ENCODE measurements around the gene MRPL51.
"Not testable (repeated sequence)": the region's sequence is repeated elsewhere in the genome, so short reads cannot be mapped to it uniquely, and the experiment has no call there.

MRPL51 gene

DNA sequence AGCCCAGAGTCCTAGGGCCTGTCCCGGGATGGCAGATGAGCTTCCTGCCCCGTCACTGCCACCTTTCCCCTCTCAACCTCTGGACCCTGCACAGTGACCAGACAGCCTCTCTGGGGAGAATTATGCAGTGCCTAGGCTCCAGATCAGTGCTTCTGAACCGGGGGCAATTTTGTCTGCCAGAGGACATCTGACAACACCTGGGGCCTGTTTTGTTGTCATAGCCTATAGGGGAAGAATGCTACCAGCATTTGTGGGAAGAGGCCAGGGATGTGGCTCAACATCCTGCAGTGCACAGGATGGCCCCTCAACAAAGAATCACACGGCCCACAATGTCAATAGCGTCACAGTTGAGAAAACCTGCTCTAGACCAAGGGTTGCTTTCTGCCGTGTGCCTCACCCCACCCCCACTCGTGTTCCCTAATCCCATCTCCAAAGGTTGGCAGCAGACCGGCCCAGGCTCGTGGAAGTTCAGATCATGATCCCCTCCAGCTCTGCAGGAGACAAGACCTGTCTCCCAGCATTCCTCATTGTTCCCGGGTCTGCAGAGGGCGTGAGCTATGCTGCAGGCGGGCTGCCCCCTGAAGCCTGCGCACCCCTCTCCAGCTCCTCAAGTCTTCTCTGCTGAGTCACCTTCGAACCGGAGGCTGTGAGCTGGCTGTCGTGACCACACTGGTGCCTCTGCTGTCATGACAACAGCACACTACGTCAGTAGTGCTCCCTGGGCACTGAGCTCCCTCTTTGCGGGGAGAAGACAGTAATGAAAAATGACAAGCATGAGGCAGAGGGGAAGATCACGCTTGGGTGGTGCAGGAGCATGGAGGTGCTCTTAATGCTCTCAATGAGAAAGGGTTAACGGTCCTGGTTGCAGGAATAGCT is 39.2 kb upstream of the MRPL51 start:
- peak; percentile 95 for DNase-seq (ENCODE audit: low read depth)

DNA sequence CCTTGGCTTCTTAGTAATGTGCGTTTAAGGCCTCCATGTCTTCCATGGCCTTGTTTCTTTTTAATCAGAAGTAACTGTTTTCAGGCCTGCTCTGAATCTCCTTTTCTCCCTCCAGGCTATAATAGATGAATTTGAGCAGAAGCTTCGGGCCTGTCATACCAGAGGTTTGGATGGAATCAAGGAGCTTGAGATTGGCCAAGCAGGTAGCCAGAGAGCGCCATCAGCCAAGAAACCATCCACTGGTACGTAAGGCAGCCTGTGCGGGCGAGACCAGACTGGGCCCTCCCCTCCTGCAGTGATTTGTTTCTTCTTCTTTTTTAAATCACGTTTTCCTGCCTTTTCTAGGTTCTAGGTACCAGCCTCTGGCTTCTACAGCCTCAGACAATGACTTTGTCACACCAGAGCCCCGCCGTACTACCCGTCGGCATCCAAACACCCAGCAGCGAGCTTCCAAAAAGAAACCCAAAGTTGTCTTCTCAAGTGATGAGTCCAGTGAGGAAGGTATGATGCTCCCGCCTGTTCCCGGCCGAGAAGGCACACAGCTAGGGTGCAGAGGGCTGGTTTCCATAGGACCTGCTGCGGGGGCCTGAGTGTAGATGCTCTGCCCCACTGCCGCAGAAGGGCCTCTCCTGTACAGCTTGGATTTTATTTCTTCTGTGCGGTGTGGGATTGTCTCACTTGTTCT is 37.7 kb upstream of the MRPL51 start:
- DNase-seq (ENCODE audit: low read depth) = no peak

DNA sequence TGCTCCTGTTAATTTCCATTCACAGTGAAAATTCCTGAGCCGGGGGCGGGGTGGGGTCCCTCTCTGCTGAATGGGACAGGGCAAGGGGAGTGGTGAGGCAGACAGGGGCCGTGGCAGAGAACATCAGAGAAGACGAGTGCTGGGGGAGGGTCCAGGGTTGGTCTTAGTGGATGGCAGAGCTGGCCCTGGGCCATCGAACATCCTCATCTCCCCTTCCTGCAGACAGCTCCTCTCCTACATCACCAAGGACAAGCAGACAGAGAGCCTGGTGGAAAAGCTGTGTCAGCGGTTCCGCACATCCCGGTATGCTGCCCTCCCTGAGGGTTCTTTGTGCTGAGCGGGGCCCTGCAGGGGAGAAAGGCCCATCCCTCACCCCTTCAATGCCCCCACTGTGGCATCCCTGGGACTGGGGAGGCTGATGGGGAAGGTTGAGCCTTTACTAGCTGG is 36.3 kb upstream of the MRPL51 start:
- no peak for DNase-seq (ENCODE audit: low read depth)

DNA sequence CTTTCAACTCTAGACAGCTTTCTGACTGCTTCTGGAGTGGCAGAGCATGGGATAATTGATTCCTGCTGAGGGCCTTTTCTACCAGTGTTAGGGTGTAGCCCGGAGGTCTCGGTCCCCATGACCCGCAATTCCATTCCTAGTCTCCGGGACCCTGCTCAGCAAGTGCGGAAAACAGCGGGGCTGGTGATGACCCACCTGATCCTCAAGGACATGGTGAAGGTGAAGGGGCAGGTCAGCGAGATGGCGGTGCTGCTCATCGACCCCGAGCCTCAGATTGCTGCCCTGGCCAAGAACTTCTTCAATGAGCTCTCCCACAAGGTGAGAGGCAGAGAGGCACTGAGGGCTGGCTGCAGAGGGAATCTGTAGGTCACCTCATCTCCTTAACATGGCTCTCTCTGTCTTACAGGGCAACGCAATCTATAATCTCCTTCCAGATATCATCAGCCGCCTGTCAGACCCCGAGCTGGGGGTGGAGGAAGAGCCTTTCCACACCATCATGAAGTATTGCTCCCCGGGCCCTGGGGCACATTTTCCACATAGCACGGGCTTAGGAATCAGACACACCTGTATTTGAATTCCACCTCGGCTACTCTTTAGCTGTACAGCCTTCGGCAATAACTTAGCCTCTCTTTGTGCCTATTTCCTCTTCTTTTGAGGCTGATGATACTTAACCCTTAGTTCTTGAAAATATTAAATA is 35.6 kb upstream of the MRPL51 start:
- no peak for DNase-seq (ENCODE audit: low read depth)

DNA sequence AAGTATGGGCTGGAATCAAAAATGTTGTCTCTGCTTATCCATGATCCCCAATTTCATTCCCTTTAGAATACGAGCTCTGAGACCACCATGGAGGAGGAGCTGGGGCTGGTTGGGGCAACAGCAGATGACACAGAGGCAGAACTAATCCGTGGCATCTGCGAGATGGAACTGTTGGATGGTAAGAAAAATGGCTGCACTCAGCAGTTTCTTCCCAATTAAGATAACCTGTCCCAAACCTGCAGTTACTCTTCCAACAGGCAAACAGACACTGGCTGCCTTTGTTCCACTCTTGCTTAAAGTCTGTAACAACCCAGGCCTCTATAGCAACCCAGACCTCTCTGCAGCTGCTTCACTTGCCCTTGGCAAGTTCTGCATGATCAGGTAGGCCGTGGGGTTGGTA is 34.6 kb upstream of the MRPL51 start:
- DNase-seq (ENCODE audit: low read depth) = no peak

DNA sequence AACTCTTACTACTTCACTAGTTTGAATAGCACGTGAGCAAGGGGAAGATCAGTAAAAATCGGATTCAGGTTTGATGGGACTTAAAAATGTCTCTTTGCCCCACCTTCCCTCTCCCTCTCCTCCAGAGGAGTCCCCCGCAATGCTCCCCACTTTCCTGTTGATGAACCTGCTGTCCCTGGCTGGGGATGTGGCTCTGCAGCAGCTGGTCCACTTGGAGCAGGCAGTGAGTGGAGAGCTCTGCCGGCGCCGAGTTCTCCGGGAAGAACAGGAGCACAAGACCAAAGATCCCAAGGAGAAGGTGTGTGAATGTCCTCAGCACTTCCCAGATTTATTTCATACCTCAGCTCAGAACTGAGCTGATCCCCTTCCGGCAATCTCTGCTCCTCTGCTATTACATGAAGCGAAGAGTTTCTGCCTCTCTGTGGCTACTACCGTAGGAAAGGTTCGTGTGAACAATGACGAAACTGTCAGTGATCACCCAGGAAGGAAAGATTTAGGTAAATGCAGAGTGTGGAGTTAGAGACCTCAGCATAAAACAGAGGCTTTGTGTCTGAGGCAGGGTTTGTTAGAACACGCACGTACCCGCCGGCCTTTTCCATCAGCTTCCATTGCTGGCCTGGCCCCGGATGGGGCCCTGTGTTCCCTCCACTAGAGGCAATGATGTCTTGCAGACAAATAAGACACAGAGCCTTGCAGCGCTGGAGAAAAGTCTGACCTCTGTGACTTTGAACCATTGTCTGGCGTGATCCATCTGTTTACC is 33.9 kb upstream of the MRPL51 start:
- no peak for DNase-seq (ENCODE audit: low read depth)

DNA sequence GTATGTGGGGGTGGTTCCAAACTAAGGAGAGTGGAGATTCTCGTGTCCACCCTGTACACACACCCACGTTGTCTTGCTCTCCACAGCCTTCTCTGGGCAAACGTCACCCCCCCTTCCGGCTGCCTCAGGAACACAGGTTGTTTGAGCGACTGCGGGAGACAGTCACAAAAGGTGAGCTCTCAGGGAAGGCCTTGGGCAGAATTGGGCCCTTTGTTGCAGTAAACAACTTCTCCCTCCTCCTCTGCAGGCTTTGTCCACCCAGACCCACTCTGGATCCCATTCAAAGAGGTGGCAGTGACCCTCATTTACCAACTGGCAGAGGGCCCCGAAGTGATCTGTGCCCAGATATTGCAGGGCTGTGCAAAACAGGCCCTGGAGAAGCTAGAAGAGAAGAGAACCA is 33.1 kb upstream of the MRPL51 start:
- DNase-seq (ENCODE audit: low read depth) = no peak

DNA sequence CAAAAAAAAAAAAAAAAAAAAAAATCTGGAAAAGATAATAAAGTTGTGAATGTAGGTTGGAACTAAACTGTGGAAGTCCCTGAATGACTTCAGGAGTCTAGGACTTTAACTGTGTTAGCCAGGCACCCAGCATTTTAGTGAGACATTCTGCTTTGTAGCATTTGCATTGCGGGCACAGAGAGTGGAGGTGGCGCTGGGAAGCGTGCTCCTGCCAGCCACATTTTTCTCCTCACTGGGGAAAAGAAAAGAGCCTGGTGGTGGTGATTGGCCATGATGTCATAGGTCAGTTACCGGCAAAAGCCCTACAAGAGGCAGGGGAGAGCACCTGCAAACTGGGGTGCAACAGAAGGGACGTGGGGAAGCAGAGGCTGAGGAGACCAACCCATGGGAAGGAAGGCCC is 31.6 kb upstream of the MRPL51 start:
- DNase-seq (ENCODE audit: low read depth) = no peak

DNA sequence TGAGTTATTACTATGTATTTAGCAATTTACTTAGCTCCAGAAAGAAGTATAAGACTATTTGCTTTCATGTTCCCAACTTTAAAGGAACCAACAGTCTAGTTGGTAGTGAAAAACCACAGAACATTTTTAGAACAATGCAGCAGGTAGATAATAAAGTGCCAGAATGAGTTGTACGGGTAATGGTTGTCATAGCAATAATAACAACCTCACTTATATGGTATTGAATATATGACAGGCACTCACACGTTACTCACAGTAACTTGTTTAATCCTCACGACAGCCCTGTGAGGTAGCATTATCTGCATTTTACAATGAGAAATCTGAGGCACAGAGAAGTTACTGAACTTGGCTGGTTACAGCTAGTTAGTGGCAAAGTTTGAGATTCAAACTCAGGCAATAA is 30.6 kb upstream of the MRPL51 start:
- no peak for DNase-seq (ENCODE audit: low read depth)

DNA sequence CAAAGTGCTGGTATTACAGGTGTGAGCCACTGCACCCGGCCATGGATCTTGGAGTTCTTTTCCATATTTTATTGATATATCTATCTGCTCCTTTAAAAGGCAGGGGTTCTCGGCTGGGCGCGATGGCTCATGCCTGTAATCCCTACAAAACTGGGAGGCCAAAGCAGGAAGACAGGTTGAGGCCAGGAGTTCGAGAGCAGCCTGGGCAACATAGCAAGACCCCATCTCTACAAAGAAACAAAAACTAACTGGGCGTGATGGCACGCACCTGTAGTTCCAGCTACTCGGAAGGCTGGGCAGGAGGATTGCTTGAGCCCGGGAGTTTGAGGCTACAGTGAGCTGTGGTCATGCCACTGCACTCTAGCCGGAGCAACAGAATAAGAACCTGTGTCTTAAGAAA is 29.1 kb upstream of the MRPL51 start:
- no peak for DNase-seq (ENCODE audit: low read depth)

DNA sequence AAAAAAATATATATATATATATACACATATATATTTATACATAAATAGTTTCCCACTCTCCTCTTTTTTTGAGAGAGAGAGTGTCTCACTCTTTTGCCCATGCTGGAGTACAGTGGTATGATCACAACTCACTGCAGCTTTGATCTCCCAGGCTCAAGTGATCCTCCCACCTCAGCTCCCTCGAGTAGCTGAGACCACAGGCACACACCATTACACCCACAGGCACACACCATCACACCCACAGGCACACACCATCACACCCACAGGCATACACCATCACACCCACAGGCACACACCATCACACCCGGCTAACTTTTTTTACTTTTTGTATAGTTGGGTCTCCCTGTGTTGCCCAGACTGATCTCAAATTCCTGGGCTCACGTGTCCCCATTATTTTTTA is 27.1 kb upstream of the MRPL51 start:
- no peak for DNase-seq (ENCODE audit: low read depth)

DNA sequence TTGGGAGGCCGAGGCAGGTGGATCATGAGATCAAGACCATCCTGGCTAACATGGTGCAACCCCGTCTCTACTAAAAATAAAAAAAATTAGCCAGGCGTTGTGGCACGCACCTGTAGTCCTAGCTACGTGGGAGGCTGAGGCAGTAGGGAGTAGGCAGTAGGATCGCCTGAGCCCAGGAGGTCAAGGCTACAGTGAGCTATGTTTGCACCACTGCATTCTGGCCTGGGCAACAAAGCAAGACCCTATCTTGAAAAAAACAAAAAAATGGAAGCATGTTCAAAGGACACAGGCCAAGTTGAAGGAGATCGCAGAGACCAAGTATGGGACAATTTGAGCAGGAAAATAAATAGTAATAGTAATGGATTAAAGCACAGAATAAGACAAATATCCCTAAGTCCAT is 15.0 kb upstream of the MRPL51 start:
- no peak for DNase-seq (ENCODE audit: low read depth)

DNA sequence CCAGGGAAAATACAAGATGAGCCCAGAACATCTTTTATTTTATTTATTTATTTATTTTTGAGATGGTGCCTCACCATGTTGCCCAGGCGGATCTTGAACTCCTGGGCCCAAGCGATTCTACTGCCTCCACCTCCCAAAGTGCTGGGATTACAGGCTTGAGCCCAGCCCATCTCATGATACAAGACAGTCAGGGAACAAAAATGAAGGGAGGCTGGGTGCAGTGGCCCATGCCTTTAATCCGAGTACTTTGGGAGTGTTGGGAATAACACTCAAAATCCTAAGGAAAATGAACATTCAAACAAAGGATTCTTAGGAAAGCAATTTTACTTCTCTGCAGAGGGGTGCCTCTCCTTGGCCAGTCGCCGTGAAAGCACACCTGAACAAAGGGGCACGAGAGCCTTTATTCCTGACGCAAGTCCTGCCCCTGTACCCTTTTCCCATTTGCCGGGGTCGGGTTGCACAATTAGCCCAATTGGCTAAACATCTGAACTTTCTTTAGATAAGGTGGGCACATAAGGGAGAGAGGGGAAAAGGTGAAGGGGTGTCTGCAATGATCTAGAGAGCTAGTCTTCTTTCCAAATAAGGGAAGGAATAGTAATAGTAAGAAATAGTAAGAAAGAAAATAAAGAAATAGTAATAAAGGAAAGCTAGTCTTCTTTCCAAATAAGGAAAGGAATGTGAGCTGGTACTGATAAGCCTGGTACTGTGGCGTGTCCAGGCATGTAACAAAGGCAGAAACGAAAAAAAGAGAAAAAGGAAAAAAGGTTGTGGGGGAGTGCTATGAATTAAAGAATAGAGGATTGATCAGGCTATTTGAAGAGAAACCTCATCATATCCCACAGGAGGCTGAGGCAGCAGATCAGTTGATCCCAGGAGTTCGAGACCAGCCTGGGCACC is 14.3 kb upstream of the MRPL51 start:
- DNase-seq (ENCODE audit: low read depth) = peak; percentile 13

DNA sequence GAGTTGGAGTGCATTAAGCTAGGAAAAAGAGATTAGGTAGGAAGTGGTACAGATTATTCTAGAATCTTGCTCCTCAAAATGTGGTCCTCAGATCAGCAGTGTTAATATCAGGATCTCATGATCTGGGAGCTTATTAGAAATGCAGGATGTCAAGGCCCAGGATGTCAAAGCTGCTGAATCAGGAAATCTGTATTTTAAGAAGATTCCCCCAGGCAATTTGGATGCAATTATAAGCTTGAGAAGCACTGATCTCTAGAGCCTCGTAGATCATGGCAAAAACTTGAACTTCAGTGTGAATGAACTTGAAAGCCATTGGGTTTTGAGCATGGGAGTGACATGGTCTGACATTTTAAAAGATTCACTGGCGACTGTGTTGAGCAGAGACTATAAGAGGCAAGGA is 7.4 kb upstream of the MRPL51 start:
- no peak for DNase-seq (ENCODE audit: low read depth)

DNA sequence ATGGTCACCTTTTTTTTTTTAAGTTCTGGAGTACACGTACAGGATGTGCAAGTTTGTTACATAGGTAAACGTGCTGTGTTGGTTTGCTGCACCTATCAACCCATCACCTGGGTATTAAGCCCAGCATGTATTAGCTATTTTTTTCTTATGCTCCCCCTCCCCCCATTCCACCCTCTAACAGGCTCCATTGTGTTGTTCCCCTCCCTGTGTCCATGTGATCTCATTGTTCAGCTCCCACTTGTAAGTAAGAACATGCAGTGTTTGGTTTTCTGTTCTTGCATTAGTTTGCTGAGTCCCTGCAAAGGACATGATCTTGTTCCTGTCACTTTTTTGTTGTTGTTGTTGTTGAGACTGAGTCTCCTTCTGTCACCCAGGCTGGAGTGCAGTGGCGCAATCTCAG is 4.2 kb upstream of the MRPL51 start:
- DNase-seq (ENCODE audit: low read depth) = not testable (repeated sequence)

DNA sequence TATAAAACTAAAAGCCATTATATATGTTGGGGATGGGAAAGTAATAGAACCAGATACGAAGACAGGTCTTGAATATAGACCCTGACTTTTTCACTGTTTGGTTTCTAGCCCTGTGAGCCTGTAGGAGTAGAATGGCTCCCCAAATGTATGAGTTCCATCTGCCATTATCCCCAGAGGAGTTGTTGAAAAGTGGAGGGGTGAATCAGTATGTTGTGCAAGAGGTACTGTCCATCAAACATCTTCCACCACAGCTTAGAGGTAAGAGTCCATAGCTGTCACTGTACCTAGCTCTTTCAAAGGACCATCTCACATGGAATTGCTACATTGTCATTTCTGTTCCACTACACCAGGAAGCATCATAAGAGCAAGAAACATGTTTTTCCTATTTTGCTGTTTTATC is 1.9 kb upstream of the MRPL51 start:
- DNase-seq (ENCODE audit: low read depth) = no peak

DNA sequence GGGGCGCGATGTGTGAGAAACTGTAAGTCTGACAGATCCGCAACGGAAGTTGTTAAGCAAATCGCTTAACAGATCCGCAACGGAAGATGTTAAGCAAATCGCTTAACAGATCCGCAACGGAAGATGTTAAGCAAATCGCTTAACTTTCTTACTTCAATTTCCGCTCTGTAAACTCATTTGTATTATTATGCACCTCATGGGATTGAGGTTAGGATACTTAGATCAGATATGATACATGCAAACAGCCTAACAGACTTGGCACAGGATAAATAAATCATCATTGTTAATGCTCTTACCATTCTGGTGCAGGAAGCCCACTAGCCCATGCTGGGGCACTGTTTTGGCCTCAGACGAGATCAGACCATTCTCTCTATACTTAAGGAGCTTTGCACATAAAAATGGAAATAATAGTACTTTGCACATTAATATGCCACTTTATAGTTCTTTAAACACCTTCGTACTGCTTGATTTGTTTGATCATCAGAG is 1.2 kb upstream of the MRPL51 start:
- DNase-seq (ENCODE audit: low read depth) = no peak

DNA sequence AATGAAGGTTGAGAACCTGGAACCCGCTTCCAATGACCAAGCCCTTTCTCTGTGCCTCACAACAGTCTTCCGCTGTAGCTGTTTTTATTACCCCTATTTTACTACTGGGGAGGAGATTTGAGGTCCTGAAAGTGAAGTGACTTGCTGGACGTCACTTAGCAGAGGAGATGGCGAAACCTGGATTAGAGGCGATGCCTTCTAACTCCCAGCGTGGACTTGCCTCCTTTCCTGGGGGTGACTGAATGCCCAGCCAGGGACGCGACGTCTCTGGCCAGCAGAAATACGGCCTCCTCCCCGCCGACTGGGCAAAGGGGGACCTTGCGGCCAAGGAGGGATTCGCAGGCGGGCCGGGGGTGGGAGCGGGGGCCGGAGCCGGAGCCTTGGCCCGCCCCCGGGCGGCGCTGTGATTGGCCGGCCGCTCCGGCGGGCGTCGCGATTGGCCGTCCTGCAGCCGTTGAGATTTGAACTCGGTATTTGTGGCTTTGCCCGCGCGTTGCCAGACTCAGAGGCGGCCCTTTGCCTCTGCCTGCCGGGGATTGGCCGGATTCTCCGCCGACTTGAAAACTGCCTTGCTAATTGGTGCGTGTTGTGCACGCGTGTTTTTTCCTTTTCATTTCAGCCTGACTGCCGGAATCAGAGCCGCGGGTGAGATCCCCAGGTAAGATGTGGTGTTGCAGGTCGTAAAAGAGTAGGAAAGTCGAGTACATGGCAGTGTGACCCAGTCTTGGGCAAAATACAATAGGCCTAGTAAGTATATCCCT is 615 bp upstream of the MRPL51 start, which contains the start of gene NCAPD2:
NCAPD2 (plus strand) TSS at position 606 of the 761 bp plus-strand sequence. CDS start 997 bp downstream, outside the sequence.
- peak; percentile 79 for DNase-seq (ENCODE audit: low read depth)

DNA sequence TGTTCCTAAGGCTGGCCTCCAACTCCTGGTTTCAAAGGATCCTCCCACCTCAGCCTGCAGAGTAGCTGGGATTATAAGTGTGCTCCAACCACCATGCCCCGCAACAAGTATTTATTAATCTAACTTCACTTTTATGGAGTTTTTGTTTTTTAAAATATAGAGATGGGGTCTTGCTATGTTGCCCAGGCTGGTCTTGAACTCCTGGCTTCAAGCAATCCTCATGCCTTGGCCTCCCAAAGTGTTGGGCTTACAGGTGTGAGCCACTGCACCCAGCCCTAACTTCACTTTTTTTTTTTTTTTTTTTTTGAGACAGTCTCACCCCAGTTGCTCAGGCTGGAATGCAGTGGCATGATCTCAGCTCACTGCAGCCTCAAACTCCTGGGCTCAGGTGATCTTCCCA is 2.4 kb downstream of the MRPL51 start:
- not testable (repeated sequence) for DNase-seq (ENCODE audit: low read depth)

DNA sequence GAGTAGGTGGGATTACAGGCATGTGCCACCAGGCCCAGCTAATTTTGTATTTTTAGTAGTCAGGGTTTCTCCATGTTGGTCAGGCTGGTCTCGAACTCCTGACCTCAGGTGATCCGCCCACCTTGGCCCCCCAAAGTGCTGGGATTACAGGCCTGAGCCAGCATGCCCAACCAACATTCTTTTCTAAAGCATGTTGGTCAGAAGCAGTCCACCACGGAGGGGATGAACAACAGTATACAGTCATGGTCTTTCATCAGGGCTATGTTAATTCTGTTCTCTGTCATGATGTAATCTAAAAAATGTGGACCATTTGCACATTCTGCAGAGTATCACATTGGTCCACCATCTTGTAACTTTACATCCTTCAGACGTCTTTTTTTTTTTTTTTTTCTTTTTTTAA is 3.6 kb downstream of the MRPL51 start:
- DNase-seq (ENCODE audit: low read depth) = no peak

Measured in non-pigmented ciliary epithelial cell (primary cell).